HepG2 (cell line): ENCODE data around the gene LMF2. TPM values are rescaled to one million over a fixed set of nuclear protein-coding genes. Genes with fewer than 3 reads are reported as not detected.

Experiments
- ATRX ChIP-seq: sonication (generic); formaldehyde crosslinking; IDR thresholded peaks from 2 replicates; pipeline ENCODE4 v1.4.0; 2020; ENCODE audit warnings: missing genetic modification reagents, borderline replicate concordance
- CHCHD3 ChIP-seq: sonication (generic); formaldehyde crosslinking; IDR thresholded peaks from 2 replicates; pipeline ENCODE4 v1.8.0; 2022; ENCODE audit warnings: mild to moderate bottlenecking, missing genetic modification reagents, moderate library complexity
- CTCF ChIP-seq: sonication (generic); formaldehyde crosslinking; IDR thresholded peaks from 2 replicates; pipeline ENCODE4 v1.5.0; 2020; ENCODE audit warnings: mild to moderate bottlenecking, missing genetic modification reagents, moderate library complexity
- DRAP1 ChIP-seq: IDR thresholded peaks from 2 replicates; pipeline ENCODE4 v1.6.1; 2016; ENCODE audit warnings: missing genetic modification reagents, missing compliant biosample characterization
- HMG20A ChIP-seq: IDR thresholded peaks from 2 replicates; pipeline ENCODE4 v1.6.1; 2016; ENCODE audit warnings: borderline replicate concordance
- HOXA3 ChIP-seq: sonication (generic); formaldehyde crosslinking; IDR thresholded peaks from 2 replicates; pipeline ENCODE4 v1.5.0; 2020; ENCODE audit warnings: missing genetic modification reagents
- JUNB ChIP-seq: sonication (generic); formaldehyde crosslinking; IDR thresholded peaks from 2 replicates; pipeline ENCODE4 v1.8.0; 2022; ENCODE audit warnings: missing genetic modification reagents, mild to moderate bottlenecking, borderline replicate concordance
- NCOA1 ChIP-seq: sonication (generic); formaldehyde crosslinking; IDR thresholded peaks from 2 replicates; pipeline ENCODE4 v1.9.0; 2021; ENCODE audit warnings: missing genetic modification reagents
- NFATC3 ChIP-seq: sonication (generic); formaldehyde crosslinking; IDR thresholded peaks from 2 replicates; pipeline ENCODE4 v1.5.1; 2020; ENCODE audit warnings: mild to moderate bottlenecking, missing genetic modification reagents
- PAWR ChIP-seq: sonication (generic); formaldehyde crosslinking; IDR thresholded peaks from 2 replicates; pipeline ENCODE4 v1.4.0; 2020; ENCODE audit warnings: missing genetic modification reagents, mild to moderate bottlenecking, borderline replicate concordance
- PPARG ChIP-seq: conservative IDR thresholded peaks from 2 replicates; pipeline ENCODE4 v1.6.1; 2016; ENCODE audit warnings: missing biosample characterization, missing genetic modification reagents
- RAD21 ChIP-seq: fragments of 450-650 bp; formaldehyde crosslinking; IDR thresholded peaks from 2 replicates; pipeline ENCODE4 v1.5.0; 2020; ENCODE audit warnings: mild to moderate bottlenecking
- SMC3 ChIP-seq: IDR thresholded peaks from 2 replicates; pipeline ENCODE4 v1.6.1; 2011; ENCODE audit warnings: low read length, improper control_type of control experiment
- SOX13 ChIP-seq, 3 experiments: fragments of 450-650 bp in 1 of 3; sonication (generic) in 1 of 3; formaldehyde crosslinking in 1 of 3; IDR thresholded peaks in 2 of 3; conservative IDR thresholded peaks in 1 of 3; 2 replicates each; pipeline versions ENCODE4 v1.5.0 to v1.6.1; 2016 to 2020; ENCODE audit warnings: antibody characterized with exemption in 1 of 3, mild to moderate bottlenecking in 1 of 3, missing compliant biosample characterization in 1 of 3, missing genetic modification reagents in 1 of 3, moderate library complexity in 1 of 3
- STAG1 ChIP-seq: sonication (generic); formaldehyde crosslinking; IDR thresholded peaks from 2 replicates; pipeline ENCODE4 v1.4.0; 2020; ENCODE audit warnings: missing genetic modification reagents
- ZBTB21 ChIP-seq: sonication (generic); formaldehyde crosslinking; IDR thresholded peaks from 2 replicates; pipeline ENCODE4 v1.4.0; 2020; ENCODE audit warnings: missing genetic modification reagents
- ZBTB33 ChIP-seq: sonication (generic); formaldehyde crosslinking; IDR thresholded peaks from 2 replicates; pipeline ENCODE4 v1.4.0; 2020; ENCODE audit warnings: missing genetic modification reagents
- ZKSCAN1 ChIP-seq: fragments of 150-350 bp; IDR thresholded peaks from 2 replicates; pipeline ENCODE4 v1.6.1; 2014; ENCODE audit warnings: low read length
- ZNF20 ChIP-seq: sonication (generic); formaldehyde crosslinking; IDR thresholded peaks from 2 replicates; pipeline ENCODE4 v1.4.0; 2020; ENCODE audit warnings: mild to moderate bottlenecking, moderate library complexity, missing genetic modification reagents
- ZNF256 ChIP-seq: sonication (generic); formaldehyde crosslinking; conservative IDR thresholded peaks from 2 replicates; pipeline ENCODE4 v1.4.0; 2020; ENCODE audit warnings: missing genetic modification reagents
- ZNF3 ChIP-seq: IDR thresholded peaks from 2 replicates; pipeline ENCODE4 v1.7.0; 2017; ENCODE audit warnings: inconsistent platforms
- ZNF576 ChIP-seq: sonication (generic); formaldehyde crosslinking; IDR thresholded peaks from 2 replicates; pipeline ENCODE4 v1.4.0; 2020; ENCODE audit warnings: mild to moderate bottlenecking, missing genetic modification reagents
- ZNF670 ChIP-seq: sonication (generic); formaldehyde crosslinking; IDR thresholded peaks from 2 replicates; pipeline ENCODE4 v1.8.0; 2022; ENCODE audit warnings: mild to moderate bottlenecking, missing genetic modification reagents, borderline replicate concordance
- ZNF891 ChIP-seq: sonication (generic); formaldehyde crosslinking; IDR thresholded peaks from 2 replicates; pipeline ENCODE4 v1.5.0; 2020; ENCODE audit warnings: mild to moderate bottlenecking, missing genetic modification reagents
- polyA plus RNA-seq, 8 experiments: library from polyadenylated mRNA; depleted of rRNA in 3 of 8; stranded (reverse) in 7 of 8; unstranded in 1 of 8; fragments of >200 nt; fragmentation: Illumina TruSeq in 4 of 8; extraction: Trizol in 4 of 8; gene quantifications; 2 replicates each; pipeline versions ENCODE4 v1.2.1 to v1.2.3, GENCODE V29; 2011 to 2016; ENCODE audit warnings: low read depth in 4 of 8, missing spikeins in 1 of 8, mixed read lengths in 1 of 8; ENCODE audit not compliant: insufficient read depth in 1 of 8
- total RNA-seq, 5 experiments: library from RNA; depleted of rRNA; stranded (reverse); fragments of >200 nt; fragmentation: Illumina TruSeq; extraction: Trizol; gene quantifications; 2 replicates each; pipeline ENCODE4 v1.2.3, GENCODE V29; 2016; ENCODE audit warnings: low read depth in 1 of 5

Gene LMF2
- total and polyA plus RNA-seq, 2 of the 13 experiments (the other 11 are each of a cell fraction or from before 2014, with no cell fraction given), result 23.3 to 30.6 TPM

DNA sequence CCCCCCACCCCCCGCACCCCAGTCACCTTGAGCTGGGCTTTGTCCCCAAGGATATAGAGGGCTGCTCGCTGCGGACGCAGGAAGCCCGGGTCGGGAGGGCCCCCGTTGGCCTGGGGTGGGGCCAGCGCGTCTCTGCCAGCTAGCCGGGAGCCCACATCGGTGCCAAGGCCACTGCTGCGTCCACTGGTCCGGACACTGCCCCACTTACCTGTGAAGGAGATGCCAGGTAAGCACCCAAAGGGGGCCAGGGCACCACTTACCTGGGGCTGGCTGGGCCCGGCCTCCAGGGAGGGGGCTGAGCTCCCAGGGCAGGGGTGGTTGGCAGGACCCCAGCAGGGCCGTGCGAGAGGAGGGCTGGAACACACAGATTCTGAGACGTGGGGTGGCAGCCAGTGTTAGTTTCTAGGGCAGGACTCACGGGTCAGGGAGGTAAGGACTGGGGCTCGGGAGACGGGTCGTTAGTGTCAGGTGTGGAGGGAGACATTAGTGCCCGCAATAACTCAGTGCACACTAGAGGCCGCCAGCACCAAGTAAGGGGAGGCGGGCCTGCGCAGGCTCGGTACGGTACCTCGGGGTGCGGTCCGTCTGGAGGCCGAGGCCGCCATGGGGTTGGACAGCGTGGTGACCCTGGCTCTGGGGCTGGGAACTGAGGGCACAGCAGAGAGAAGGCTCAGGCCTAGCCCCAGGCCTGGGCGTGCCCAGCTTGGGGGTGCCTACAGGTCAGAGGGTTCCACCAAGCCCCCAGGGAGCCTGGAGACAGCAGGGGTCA, 50.9 kb downstream of the LMF2 start (continued):
- TF ChIP-seq CTCF (CRISPR knock-in tag) (peak; percentile 64), ZNF3 (CRISPR knock-in tag) (no peak), DRAP1 (CRISPR knock-in tag) (no peak), ZBTB21 (CRISPR knock-in tag) (no peak), ZNF670 (CRISPR knock-in tag) (no peak), ZNF891 (CRISPR knock-in tag) (no peak), HOXA3 (CRISPR knock-in tag) (peak; percentile 49; the same call in 1 of the 2 replicates), NCOA1 (no peak), ZNF576 (CRISPR knock-in tag) (no peak), CHCHD3 (CRISPR knock-in tag) (no peak), JUNB (CRISPR knock-in tag) (no peak), HMG20A (CRISPR knock-in tag) (no peak), PPARG (CRISPR knock-in tag) (no peak), ZKSCAN1 (no peak), ZBTB33 (CRISPR knock-in tag) (peak; percentile 29; the same call in 1 of the 2 replicates), ZNF256 (CRISPR knock-in tag) (no peak), ATRX (CRISPR knock-in tag) (no peak), STAG1 (CRISPR knock-in tag) (peak; percentile 55), NFATC3 (CRISPR knock-in tag) (no peak), RAD21 (peak; percentile 52; the same call in 1 of the 2 replicates), PAWR (CRISPR knock-in tag) (no peak), SMC3 (no peak), ZNF20 (CRISPR knock-in tag) (no peak), SOX13 (IDR thresholded peaks at IDR 0.05) (no peak), SOX13 (CRISPR knock-in tag; conservative IDR thresholded peaks at IDR 0.05 in 1 of 2, IDR thresholded peaks at IDR 0.05 in 1 of 2) (no peak)
